ENCODE data around the gene CMA1.
"Not testable (repeated sequence)": the region's sequence is repeated elsewhere in the genome, so short reads cannot be mapped to it uniquely, and the experiment has no call there.

The CMA1 gene

GRCh38 chr14:24508155-24508840 lies at the start of gene CMA1:
TSS of gene CMA1 (minus strand) at chr14:24508265. CDS start at chr14:24508235, 30 bp downstream.
- DNase-seq (ENCODE audit: low read depth): no peak

- DNase-seq (ENCODE audit: low read depth): no peak
Measured at GRCh38 chr14:24556756-24557155, 48.7 kb upstream of the CMA1 start.

GRCh38 chr14:24549064-24549463 lies 41.0 kb upstream of the CMA1 start:
- not testable (repeated sequence) for DNase-seq (ENCODE audit: low read depth)

GRCh38 chr14:24542346-24542936 lies 34.4 kb upstream of the CMA1 start:
- no peak for DNase-seq (ENCODE audit: low read depth)

GRCh38 chr14:24535737-24536136 lies 27.7 kb upstream of the CMA1 start:
- DNase-seq (ENCODE audit: low read depth): no peak

- no peak for DNase-seq (ENCODE audit: low read depth)
Measured at GRCh38 chr14:24534286-24534685, 26.2 kb upstream of the CMA1 start.

GRCh38 chr14:24525877-24526620 lies 18.0 kb upstream of the CMA1 start:
- DNase-seq (ENCODE audit: low read depth): not testable (repeated sequence)

- DNase-seq (ENCODE audit: low read depth): no peak
Measured at GRCh38 chr14:24518851-24519250, 10.8 kb upstream of the CMA1 start.

GRCh38 chr14:24514209-24514608 lies 6.1 kb upstream of the CMA1 start:
- DNase-seq (ENCODE audit: low read depth): no peak

GRCh38 chr14:24513009-24513408 lies 4.9 kb upstream of the CMA1 start:
- no peak for DNase-seq (ENCODE audit: low read depth)

- no peak for DNase-seq (ENCODE audit: low read depth)
Measured at GRCh38 chr14:24506443-24506842, 1.6 kb downstream of the CMA1 start.

- no peak for DNase-seq (ENCODE audit: low read depth)
Measured at GRCh38 chr14:24504425-24504950, 3.6 kb downstream of the CMA1 start.

GRCh38 chr14:24491586-24492408 lies 16.3 kb downstream of the CMA1 start:
- DNase-seq (ENCODE audit: low read depth): not testable (repeated sequence)

- peak; percentile 54 for DNase-seq (ENCODE audit: low read depth)
Measured at GRCh38 chr14:24483604-24484252, 24.3 kb downstream of the CMA1 start.

GRCh38 chr14:24482699-24483303 lies 25.3 kb downstream of the CMA1 start:
- peak; percentile 71 for DNase-seq (ENCODE audit: low read depth)

GRCh38 chr14:24481622-24482324 lies 26.3 kb downstream of the CMA1 start:
- DNase-seq (ENCODE audit: low read depth): peak; percentile 27

- not testable (repeated sequence) for DNase-seq (ENCODE audit: low read depth)
Measured at GRCh38 chr14:24479999-24480398, 28.1 kb downstream of the CMA1 start.

- no peak for DNase-seq (ENCODE audit: low read depth)
Measured at GRCh38 chr14:24475261-24475660, 32.8 kb downstream of the CMA1 start.

GRCh38 chr14:24473211-24473610 lies 34.9 kb downstream of the CMA1 start:
- DNase-seq (ENCODE audit: low read depth): no peak

GRCh38 chr14:24470450-24470849 lies 37.6 kb downstream of the CMA1 start:
- not testable (repeated sequence) for DNase-seq (ENCODE audit: low read depth)
